Measurements from ENCODE around the gene TXNDC11.

DNA sequence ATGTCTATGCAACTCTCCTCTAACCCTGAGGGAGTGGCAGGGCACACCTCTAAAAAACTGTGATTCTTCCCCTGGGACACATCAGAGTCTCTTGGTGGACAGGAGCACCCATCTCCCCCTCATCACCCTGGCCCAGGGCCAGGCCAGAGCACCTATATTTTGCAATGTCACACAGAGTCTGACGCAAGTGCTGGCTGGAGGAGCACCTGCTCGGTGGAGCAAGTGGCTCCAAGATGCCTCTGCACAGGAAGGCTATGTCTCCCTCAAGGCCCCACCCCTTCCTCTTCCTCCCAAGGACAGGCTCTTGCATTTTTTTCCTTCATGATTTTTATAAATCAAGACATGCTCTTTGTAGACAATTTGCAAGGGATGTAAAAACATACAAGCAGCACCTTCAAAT is 61.1 kb downstream of the TXNDC11 start:
- TF ChIP-seq, protein P1, sequence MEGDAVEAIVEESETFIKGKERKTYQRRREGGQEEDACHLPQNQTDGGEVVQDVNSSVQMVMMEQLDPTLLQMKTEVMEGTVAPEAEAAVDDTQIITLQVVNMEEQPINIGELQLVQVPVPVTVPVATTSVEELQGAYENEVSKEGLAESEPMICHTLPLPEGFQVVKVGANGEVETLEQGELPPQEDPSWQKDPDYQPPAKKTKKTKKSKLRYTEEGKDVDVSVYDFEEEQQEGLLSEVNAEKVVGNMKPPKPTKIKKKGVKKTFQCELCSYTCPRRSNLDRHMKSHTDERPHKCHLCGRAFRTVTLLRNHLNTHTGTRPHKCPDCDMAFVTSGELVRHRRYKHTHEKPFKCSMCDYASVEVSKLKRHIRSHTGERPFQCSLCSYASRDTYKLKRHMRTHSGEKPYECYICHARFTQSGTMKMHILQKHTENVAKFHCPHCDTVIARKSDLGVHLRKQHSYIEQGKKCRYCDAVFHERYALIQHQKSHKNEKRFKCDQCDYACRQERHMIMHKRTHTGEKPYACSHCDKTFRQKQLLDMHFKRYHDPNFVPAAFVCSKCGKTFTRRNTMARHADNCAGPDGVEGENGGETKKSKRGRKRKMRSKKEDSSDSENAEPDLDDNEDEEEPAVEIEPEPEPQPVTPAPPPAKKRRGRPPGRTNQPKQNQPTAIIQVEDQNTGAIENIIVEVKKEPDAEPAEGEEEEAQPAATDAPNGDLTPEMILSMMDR (IDR thresholded peaks at IDR 0.05), result no peak
- no peak for TF ChIP-seq POLR2A (IDR thresholded peaks at IDR 0.05)
